Effector memory CD4-positive, alpha-beta T cell (primary cell): ENCODE results near the gene CEP170B.

Experiments used
- DNase-seq, 3 donors: peaks; one replicate each; pipeline ENCODE4 v3.0.0-alpha.2; 2020
- H3K27ac ChIP-seq: 2 replicates; pipeline ENCODE4 v1.7.0; 2013; ENCODE audit warnings: mild to moderate bottlenecking, low read length, moderate library complexity; ENCODE audit not compliant: insufficient read depth, poor library complexity, severe bottlenecking
- H3K27me3 ChIP-seq: replicated peaks from 2 replicates; pipeline ENCODE4 v1.7.0; 2013; ENCODE audit warnings: mild to moderate bottlenecking, low read length; ENCODE audit not compliant: insufficient read depth, control insufficient read depth, poor library complexity, severe bottlenecking
- H3K36me3 ChIP-seq: 2 replicates; pipeline ENCODE4 v1.7.0; 2013; ENCODE audit warnings: mild to moderate bottlenecking, low read length, moderate library complexity; ENCODE audit not compliant: control insufficient read depth, insufficient read depth
- H3K4me1 ChIP-seq: 2 replicates; pipeline ENCODE4 v1.7.0; 2013; ENCODE audit warnings: low read length, mild to moderate bottlenecking; ENCODE audit not compliant: control insufficient read depth, insufficient read depth, poor library complexity, severe bottlenecking
- H3K4me3 ChIP-seq: 2 replicates; pipeline ENCODE4 v1.7.0; 2013; ENCODE audit warnings: low read length, low read depth, mild to moderate bottlenecking; ENCODE audit not compliant: insufficient read depth, poor library complexity, severe bottlenecking
- H3K9me3 ChIP-seq: 2 replicates; pipeline ENCODE4 v1.7.0; 2013; ENCODE audit warnings: mild to moderate bottlenecking, low read length, moderate library complexity; ENCODE audit not compliant: control insufficient read depth

Gene CEP170B

DNA sequence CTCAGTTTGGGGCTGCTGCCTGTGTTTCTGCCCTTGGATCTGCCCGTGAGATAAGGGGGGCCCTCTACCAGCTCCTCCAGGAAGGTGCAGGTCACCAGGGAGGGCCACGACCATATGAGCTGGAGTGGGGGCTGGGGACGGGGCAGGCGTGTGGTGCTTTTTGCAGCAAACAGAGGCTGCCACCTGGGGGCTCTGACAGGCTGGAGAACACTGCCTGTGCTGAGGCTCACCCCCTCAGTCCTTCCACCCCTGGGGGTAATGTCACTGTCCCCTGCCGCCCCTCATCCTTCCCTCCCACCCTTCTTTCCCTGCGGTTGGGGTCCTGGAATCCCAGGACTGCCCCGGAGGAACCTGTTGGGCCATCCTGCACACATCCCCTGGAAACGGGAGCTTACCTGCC lies 62.8 kb downstream of the CEP170B start:
- Histone ChIP-seq H3K27ac (no peak overlapping the region), H3K9me3 (no peaks in the 10 kb centered on the region), H3K27me3 (peaks cover 8% of the 10 kb centered on the region), H3K4me3 (no peak overlapping the region), H3K36me3 (no peaks in the 10 kb centered on the region), H3K4me1 (peaks cover 2% of the 10 kb centered on the region)
- no peak for DNase-seq

DNA sequence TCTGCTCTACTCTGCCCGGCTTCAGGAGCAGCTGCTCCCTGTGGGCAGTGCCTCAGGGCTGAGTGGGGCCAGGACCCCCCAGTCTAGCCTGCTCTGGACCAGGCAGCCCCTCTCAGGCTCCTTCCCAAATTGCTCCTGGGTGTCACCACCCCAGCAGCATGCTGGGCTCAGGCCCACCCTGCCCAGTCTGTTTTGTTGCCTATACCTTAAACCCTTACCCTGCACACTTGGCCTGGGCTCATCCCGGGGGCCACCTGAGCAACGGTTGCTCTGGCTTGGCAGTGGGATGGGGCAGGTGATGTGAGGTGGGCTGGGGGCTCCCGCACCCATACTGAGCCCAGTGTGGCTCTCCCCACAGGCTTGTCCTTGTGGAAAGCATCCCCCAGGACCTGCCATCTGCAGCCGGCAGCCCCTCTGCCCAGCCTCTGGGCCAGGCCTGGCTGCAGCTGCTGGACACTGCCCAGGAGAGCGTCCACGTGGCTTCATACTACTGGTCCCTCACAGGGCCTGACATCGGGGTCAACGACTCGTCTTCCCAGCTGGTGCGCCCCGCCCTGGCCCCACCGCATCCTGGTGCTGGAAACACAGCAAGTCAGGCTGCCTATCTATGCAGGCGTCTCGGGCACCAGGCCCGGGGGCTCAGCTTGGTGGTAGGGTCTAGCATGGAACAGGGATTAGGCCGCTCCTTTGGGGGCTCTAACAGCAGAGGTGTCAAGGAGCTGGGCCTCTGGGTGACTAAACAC lies 63.5 kb downstream of the CEP170B start:
- Histone ChIP-seq H3K27me3 (peaks cover 8% of the 10 kb centered on the region), H3K4me1 (peaks cover 5% of the 10 kb centered on the region), H3K4me3 (no peak overlapping the region), H3K36me3 (no peaks in the 10 kb centered on the region), H3K27ac (no peak overlapping the region), H3K9me3 (no peaks in the 10 kb centered on the region)
- DNase-seq, result no peak

DNA sequence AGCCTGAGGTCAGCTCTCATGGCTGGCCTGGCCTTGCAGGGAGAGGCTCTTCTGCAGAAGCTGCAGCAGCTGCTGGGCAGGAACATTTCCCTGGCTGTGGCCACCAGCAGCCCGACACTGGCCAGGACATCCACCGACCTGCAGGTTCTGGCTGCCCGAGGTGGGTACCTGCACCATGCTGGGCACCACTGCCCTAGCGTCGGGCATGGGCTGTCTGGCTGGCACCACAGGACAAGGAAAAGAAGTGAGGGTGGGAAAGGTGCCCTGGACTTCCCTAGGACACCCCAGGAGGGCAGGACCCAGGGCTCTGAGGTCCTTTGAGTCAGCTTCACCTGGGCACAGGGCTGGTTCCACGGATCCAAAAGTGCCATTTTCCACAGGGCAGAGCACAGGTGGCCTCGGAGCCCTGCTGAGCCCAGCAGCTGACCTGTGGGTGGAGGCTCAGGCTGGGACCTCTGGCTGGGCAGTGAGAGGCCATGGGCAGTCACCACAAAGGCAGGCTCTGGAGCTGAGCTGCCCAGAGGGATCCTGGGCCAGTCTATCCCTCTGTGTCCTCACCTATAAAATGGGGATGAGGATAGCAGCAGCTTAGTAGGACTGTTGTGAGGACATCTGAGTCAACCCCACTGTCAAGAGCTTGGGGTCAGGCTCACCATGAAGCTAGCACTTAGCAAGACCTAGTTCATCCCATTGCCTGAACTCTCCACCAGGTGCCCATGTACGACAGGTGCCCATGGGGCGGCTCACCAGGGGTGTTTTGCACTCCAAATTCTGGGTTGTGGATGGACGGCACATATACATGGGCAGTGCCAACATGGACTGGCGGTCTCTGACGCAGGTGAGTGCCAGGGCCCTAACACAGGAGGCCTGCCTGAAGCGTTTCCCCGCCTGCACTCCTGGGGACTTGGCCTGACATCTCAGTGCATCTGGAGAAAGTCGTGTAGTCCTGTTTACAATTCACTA lies 64.5 kb downstream of the CEP170B start:
- Histone ChIP-seq H3K27ac (no peak overlapping the region), H3K4me1 (peaks cover 9% of the 10 kb centered on the region), H3K9me3 (no peaks in the 10 kb centered on the region), H3K36me3 (no peaks in the 10 kb centered on the region), H3K4me3 (no peak overlapping the region), H3K27me3 (peaks cover 12% of the 10 kb centered on the region)
- DNase-seq, result no peak

DNA sequence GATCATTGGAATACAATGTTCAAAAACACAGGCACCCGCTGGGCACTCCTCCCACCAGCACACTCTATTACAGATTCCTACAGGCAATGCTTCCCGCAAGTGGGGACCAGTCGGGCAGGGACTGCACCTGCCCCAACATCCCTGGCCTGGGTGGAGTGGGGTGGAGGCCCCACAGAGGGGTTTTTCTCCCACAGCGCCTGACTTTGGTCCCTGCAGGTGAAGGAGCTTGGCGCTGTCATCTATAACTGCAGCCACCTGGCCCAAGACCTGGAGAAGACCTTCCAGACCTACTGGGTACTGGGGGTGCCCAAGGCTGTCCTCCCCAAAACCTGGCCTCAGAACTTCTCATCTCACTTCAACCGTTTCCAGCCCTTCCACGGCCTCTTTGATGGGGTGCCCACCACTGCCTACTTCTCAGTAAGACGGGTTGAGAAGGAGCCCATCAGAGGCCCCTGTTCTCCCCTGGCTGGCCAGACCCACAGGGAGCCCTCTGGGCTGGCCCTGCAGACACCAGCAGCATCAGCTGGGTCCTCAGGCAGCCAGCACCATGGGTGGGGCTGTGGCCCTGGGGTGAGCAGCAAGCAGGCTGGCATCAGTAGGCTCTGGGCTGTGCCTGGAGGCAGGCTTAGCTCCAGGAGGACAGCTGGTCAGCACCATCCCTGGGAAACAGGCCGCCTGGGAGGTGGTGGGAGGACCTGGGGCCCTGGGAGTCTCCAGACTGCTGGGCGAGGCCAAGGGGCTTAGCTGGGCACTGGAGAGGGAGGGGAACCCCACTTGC lies 65.6 kb downstream of the CEP170B start:
- no peaks in the 10 kb centered on the region for H3K9me3 ChIP-seq
- H3K4me3 ChIP-seq, result no peak overlapping the region
- H3K36me3 ChIP-seq, result no peaks in the 10 kb centered on the region
- H3K27me3 ChIP-seq, result peaks cover 12% of the 10 kb centered on the region
- no peak overlapping the region for H3K27ac ChIP-seq
- H3K4me1 ChIP-seq, result peaks cover 9% of the 10 kb centered on the region
- DNase-seq, result no peak

DNA sequence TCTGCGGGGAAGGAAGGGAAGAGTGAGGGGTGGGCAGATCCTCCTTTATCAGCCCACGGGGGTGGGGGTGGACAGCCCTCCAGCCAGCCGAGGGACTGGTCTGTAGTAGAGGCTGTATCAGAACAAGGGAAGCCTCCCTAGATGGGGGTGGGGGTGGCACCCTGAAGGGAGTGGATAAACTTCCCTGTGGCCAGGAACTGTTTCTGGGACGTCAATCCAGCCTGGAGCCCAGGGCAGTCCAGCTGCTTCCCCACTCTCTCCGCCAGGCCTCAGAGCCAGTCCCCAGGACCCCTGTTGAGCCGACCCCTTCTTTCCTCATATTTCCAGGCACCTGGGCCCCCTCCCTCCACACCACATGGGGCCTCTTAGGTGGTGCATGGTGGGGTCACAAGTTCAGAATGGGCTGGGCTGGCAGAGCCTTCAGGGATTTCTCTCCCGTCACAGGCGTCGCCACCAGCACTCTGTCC lies 66.3 kb downstream of the CEP170B start:
- H3K4me3 ChIP-seq, result no peak overlapping the region
- H3K36me3 ChIP-seq, result no peaks in the 10 kb centered on the region

DNA sequence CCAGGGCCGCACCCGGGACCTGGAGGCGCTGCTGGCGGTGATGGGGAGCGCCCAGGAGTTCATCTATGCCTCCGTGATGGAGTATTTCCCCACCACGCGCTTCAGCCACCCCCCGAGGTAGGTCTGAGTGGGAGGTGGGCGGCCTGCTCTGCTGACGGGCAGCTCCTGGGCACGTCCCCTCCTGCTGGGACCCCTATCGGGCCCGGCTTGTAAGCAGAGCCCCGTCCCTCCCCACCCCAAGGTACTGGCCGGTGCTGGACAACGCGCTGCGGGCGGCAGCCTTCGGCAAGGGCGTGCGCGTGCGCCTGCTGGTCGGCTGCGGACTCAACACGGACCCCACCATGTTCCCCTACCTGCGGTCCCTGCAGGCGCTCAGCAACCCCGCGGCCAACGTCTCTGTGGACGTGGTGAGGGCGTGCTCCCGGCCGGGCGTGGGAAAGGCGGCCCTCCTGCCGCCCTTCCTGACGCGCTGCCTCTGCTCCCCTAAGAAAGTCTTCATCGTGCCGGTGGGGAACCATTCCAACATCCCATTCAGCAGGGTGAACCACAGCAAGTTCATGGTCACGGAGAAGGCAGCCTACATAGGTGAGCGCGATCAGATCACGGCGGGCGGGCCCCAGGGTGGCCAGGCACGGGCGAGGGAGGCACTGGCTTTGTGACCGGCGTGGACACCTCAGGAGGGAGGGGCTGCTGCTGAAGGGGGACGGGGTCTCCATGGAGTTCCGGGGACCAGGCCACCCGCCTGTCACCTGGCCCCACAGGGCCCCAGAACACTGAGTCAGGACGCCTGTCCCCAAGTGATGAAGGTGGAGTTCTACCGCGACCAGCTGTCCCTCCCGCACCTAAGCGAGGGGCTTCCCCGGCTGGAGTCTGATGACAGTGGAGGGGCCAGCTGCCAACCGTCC lies 67.0 kb downstream of the CEP170B start:
- H3K36me3 ChIP-seq, result no peaks in the 10 kb centered on the region
- DNase-seq, result no peak
- H3K27me3 ChIP-seq, result peaks cover 9% of the 10 kb centered on the region
- H3K27ac ChIP-seq, result no peak overlapping the region
- H3K9me3 ChIP-seq, result no peaks in the 10 kb centered on the region
- peaks cover 9% of the 10 kb centered on the region for H3K4me1 ChIP-seq
- H3K4me3 ChIP-seq, result no peak overlapping the region

More for the DNA sequence above, 66.3 kb downstream of the CEP170B start:
- Histone ChIP-seq H3K27ac (no peak overlapping the region), H3K4me1 (peaks cover 9% of the 10 kb centered on the region), H3K27me3 (peaks cover 12% of the 10 kb centered on the region), H3K9me3 (no peaks in the 10 kb centered on the region)
- DNase-seq, result no peak

DNA sequence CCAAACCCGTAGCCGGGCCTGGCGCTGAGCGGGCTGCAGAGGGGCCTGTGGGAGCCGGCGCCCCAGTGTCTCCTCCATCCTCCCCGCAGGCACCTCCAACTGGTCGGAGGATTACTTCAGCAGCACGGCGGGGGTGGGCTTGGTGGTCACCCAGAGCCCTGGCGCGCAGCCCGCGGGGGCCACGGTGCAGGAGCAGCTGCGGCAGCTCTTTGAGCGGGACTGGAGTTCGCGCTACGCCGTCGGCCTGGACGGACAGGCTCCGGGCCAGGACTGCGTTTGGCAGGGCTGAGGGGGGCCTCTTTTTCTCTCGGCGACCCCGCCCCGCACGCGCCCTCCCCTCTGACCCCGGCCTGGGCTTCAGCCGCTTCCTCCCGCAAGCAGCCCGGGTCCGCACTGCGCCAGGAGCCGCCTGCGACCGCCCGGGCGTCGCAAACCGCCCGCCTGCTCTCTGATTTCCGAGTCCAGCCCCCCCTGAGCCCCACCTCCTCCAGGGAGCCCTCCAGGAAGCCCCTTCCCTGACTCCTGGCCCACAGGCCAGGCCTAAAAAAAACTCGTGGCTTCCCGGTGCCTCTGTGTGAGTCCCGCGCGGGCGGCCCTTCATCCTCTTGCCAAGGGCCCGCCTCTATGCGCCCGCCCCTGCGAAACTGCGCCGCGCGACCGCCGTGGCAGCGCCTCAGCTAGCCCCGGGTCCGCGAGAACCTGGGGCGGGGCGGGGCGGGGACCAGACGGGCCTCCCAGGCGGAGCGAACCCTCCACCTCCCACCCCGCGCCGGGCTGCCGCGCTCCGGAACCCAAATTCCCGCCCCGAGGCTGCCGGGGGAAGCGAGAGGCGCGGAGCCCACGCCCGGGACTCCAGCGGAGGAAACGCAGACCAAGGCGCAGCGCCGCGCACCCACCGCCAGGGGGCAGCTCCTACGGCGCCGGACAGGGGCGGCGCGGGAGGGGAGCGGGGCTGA lies 67.9 kb downstream of the CEP170B start:
- H3K27ac ChIP-seq, result no peak overlapping the region
- H3K4me1 ChIP-seq, result peaks cover 9% of the 10 kb centered on the region
- peak overlapping the region; percentile 40 for H3K4me3 ChIP-seq
- no peaks in the 10 kb centered on the region for H3K9me3 ChIP-seq
- no peaks in the 10 kb centered on the region for H3K36me3 ChIP-seq
- peak; percentile 58 to 71 (median 65) for DNase-seq
- peaks cover 5% of the 10 kb centered on the region for H3K27me3 ChIP-seq

DNA sequence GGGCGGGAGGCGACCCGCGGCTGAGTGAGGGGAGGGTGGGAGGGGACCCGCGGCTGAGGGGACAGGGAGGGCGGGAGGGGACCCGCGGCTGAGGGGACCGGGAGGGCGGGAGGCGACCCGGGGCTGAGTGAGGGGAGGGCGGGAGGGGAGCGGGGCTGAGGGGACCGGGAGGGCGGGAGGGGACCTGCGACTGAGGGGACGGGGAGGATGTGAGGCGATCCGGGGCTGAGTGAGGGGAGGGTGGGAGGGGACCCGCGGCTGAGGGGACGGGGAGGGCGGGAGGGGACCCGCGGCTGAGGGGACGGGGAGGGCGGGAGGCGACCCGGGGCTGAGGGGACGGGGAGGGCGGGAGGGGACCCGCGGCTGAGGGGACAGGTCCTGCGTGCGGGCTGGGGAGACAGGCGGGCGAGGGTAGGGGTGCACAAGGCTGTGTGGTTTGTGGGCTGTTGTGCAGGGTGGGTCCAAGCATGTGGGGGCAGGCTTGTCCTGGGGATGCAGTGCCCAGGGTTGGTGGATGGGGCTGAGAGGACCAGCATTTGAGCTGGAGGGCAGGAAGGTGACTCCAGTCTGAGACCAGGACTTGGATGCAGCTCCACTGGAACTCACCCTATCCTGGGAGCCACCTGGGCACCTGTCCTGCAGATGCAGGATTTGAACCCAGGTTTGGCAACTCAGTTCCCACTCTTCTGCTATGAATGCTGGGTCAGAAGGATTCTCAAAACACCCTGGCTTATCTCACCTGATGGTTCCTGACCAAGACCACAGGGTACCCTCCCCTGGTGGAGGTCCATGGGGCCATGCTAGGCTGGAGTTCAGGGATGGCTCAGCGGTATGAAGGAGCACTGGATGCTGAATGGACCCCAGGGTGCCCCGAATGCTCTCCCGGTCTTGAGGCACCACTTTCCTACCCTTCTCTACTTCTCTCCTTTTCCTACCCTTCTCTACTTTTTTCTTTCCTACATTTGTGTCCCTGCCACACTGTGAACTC lies 69.0 kb downstream of the CEP170B start:
- H3K36me3 ChIP-seq, result no peaks in the 10 kb centered on the region
- no peak for DNase-seq
- peaks cover 5% of the 10 kb centered on the region for H3K27me3 ChIP-seq
- H3K27ac ChIP-seq, result no peak overlapping the region
- no peak overlapping the region for H3K4me3 ChIP-seq
- H3K4me1 ChIP-seq, result peaks cover 9% of the 10 kb centered on the region
- no peaks in the 10 kb centered on the region for H3K9me3 ChIP-seq
